Smooth muscle cell (in vitro differentiated cells): ENCODE results near the gene PAPLN. TPM values are rescaled to one million over a fixed set of nuclear protein-coding genes. Genes with fewer than 3 reads are reported as not detected.
A peak's percentile ranks its signal among the peaks of the same experiment; 100 is the strongest.

Source experiments
- DNase-seq: peaks from one replicate; lab custom pipeline; 2025; ENCODE audit not compliant: unreplicated experiment; lab: John Stamatoyannopoulos, UW
- H2AFZ ChIP-seq: fragments of 200-600 bp; sonication (generic); 2 replicates; pipeline ENCODE4 v1.6.0; 2016; ENCODE audit warnings: antibody characterized with exemption, low read depth, mild to moderate bottlenecking
- H3F3A ChIP-seq: fragments of 200-600 bp; sonication (generic); 2 replicates; pipeline ENCODE4 v1.6.0; 2017; ENCODE audit warnings: antibody characterized with exemption, low read depth
- H3K27ac ChIP-seq: fragments of 200-600 bp; sonication (generic); 2 replicates; pipeline ENCODE4 v1.5.1; 2016; ENCODE audit warnings: low read depth, mild to moderate bottlenecking
- H3K27me3 ChIP-seq: fragments of 200-600 bp; sonication (generic); 2 replicates; pipeline ENCODE4 v1.6.1; 2016; ENCODE audit warnings: low read depth, mild to moderate bottlenecking
- H3K36me3 ChIP-seq: fragments of 200-600 bp; sonication (generic); 2 replicates; pipeline ENCODE4 v1.5.1; 2016; ENCODE audit warnings: low read depth
- H3K4me1 ChIP-seq: fragments of 200-600 bp; sonication (generic); 2 replicates; pipeline ENCODE4 v1.5.1; 2016; ENCODE audit warnings: low read depth
- H3K4me2 ChIP-seq: fragments of 200-600 bp; sonication (generic); 2 replicates; pipeline ENCODE4 v1.6.0; 2016; ENCODE audit warnings: mild to moderate bottlenecking
- H3K4me3 ChIP-seq: fragments of 200-600 bp; sonication (generic); 2 replicates; pipeline ENCODE4 v1.5.1; 2016; ENCODE audit warnings: mild to moderate bottlenecking
- H3K79me2 ChIP-seq: fragments of 200-600 bp; sonication (generic); 2 replicates; pipeline ENCODE4 v1.6.0; 2016; ENCODE audit warnings: low read depth, mild to moderate bottlenecking
- H3K9ac ChIP-seq: fragments of 200-600 bp; sonication (generic); 2 replicates; pipeline ENCODE4 v1.6.0; 2016; ENCODE audit warnings: low read depth
- H3K9me3 ChIP-seq: fragments of 200-600 bp; sonication (generic); replicated peaks from 2 replicates; pipeline ENCODE4 v1.5.1; 2016; ENCODE audit warnings: low read depth
- H4K20me1 ChIP-seq: fragments of 200-600 bp; sonication (generic); 2 replicates; pipeline ENCODE4 v1.6.0; 2016; ENCODE audit warnings: low read depth
- CTCF ChIP-seq: fragments of 200-600 bp; sonication (generic); IDR thresholded peaks from 2 replicates; pipeline ENCODE4 v1.5.1; 2017; ENCODE audit warnings: borderline replicate concordance, mild to moderate bottlenecking, antibody characterized with exemption; ENCODE audit not compliant: insufficient read depth, poor library complexity, severe bottlenecking
- WGBS: methylation state at CpG from one replicate; pipeline ENCODE4 v1.1.7; 2016; ENCODE audit warnings: low lambda C conversion rate; 5-methylcytosine and 5-hydroxymethylcytosine counted together
- polyA plus RNA-seq: library from polyadenylated mRNA; unstranded; fragments of >200 nt; fragmentation: Nextera tagmentation; extraction: Ambion mirVana; gene quantifications from 2 replicates; pipeline ENCODE4 v1.2.1, GENCODE V29; 2016
- total RNA-seq: library from RNA; depleted of rRNA; stranded (reverse); fragments of >200 nt; gene quantifications from 2 replicates; pipeline ENCODE4 v1.2.3, GENCODE V29; 2014

PAPLN gene
- total and polyA plus RNA-seq, 2 experiments from 2014 or later = 1.5 to 3.3 TPM

GRCh38 chr14:73266317-73266716 is 29.0 kb downstream of the PAPLN start:
- no peaks in the 10 kb centered on the region for H3K27me3 ChIP-seq
- H3K27ac ChIP-seq = no peak overlapping the region
- H3F3A ChIP-seq = no peaks in the 10 kb centered on the region
- TF ChIP-seq CTCF = no peak
- H3K4me3 ChIP-seq = no peak overlapping the region
- H3K36me3 ChIP-seq = no peaks in the 10 kb centered on the region
- no peak overlapping the region for H2AFZ ChIP-seq
- H3K4me2 ChIP-seq = no peak overlapping the region
- DNase-seq = no peak
- no peaks in the 10 kb centered on the region for H3K79me2 ChIP-seq
- H3K9ac ChIP-seq = no peak overlapping the region
- H3K9me3 ChIP-seq = no peaks in the 10 kb centered on the region
- no peaks in the 10 kb centered on the region for H4K20me1 ChIP-seq
- H3K4me1 ChIP-seq = no peaks in the 10 kb centered on the region
- 97% methylated on average over 7 of the region's 7 CpGs for WGBS

GRCh38 chr14:73267474-73267873 is 30.2 kb downstream of the PAPLN start:
- H2AFZ ChIP-seq = no peak overlapping the region
- H3K4me1 ChIP-seq = no peaks in the 10 kb centered on the region
- H3K79me2 ChIP-seq = no peaks in the 10 kb centered on the region
- no peaks in the 10 kb centered on the region for H3K27me3 ChIP-seq
- no peak overlapping the region for H3K4me2 ChIP-seq
- TF ChIP-seq CTCF = no peak
- no peak overlapping the region for H3K9ac ChIP-seq
- 92% methylated on average over 6 of the region's 6 CpGs for WGBS
- H3K4me3 ChIP-seq = no peak overlapping the region
- H4K20me1 ChIP-seq = no peaks in the 10 kb centered on the region
- H3K9me3 ChIP-seq = no peaks in the 10 kb centered on the region
- no peak for DNase-seq
- H3K27ac ChIP-seq = no peak overlapping the region
- H3K36me3 ChIP-seq = no peaks in the 10 kb centered on the region
- no peaks in the 10 kb centered on the region for H3F3A ChIP-seq

- no peak for TF ChIP-seq CTCF
- no peaks in the 10 kb centered on the region for H3K79me2 ChIP-seq
- peak overlapping the region; percentile 4 for H3K9ac ChIP-seq
- no peaks in the 10 kb centered on the region for H3K27me3 ChIP-seq
- no peaks in the 10 kb centered on the region for H3K4me1 ChIP-seq
- H3K4me3 ChIP-seq = peak overlapping the region; percentile 50
- no peaks in the 10 kb centered on the region for H3K9me3 ChIP-seq
- peaks cover 3% of the 10 kb centered on the region for H3F3A ChIP-seq
- 12% methylated on average over 48 of the region's 48 CpGs for WGBS
- H3K27ac ChIP-seq = no peak overlapping the region
- H2AFZ ChIP-seq = no peak overlapping the region
- peak overlapping the region; percentile 88 for H3K4me2 ChIP-seq
- no peaks in the 10 kb centered on the region for H4K20me1 ChIP-seq
- H3K36me3 ChIP-seq = no peaks in the 10 kb centered on the region
- DNase-seq = no peak
Observed at GRCh38 chr14:73269729-73270531, 32.6 kb downstream of the PAPLN start.

GRCh38 chr14:73272393-73272792 is 35.1 kb downstream of the PAPLN start:
- no peak overlapping the region for H3K27ac ChIP-seq
- no peaks in the 10 kb centered on the region for H3K79me2 ChIP-seq
- 94% methylated on average over 6 of the region's 6 CpGs for WGBS
- H3K9ac ChIP-seq = no peak overlapping the region
- peaks cover 3% of the 10 kb centered on the region for H3F3A ChIP-seq
- TF ChIP-seq CTCF = no peak
- no peaks in the 10 kb centered on the region for H4K20me1 ChIP-seq
- no peaks in the 10 kb centered on the region for H3K4me1 ChIP-seq
- H3K9me3 ChIP-seq = no peaks in the 10 kb centered on the region
- peaks cover 5% of the 10 kb centered on the region for H3K36me3 ChIP-seq
- H3K4me2 ChIP-seq = no peak overlapping the region
- DNase-seq = no peak
- no peak overlapping the region for H3K4me3 ChIP-seq
- H3K27me3 ChIP-seq = no peaks in the 10 kb centered on the region
- H2AFZ ChIP-seq = no peak overlapping the region
